GM12878 (cell line): ENCODE measurements around the gene CREB3L1. TPM values are rescaled to one million over a fixed set of nuclear protein-coding genes. Genes with fewer than 3 reads are reported as not detected.

Experiments used
- ATF3 ChIP-seq: IDR thresholded peaks from 2 replicates; pipeline ENCODE4 v1.6.1; 2011; ENCODE audit warnings: low read depth, mild to moderate bottlenecking, low read length, moderate library complexity, borderline replicate concordance; ENCODE audit errors: extremely low read depth
- BCLAF1 ChIP-seq: fragments of 450-650 bp; IDR thresholded peaks from 2 replicates; pipeline ENCODE4 v1.6.1; 2017; ENCODE audit warnings: antibody characterized with exemption, mild to moderate bottlenecking, moderate library complexity
- FOXM1 ChIP-seq: IDR thresholded peaks from 2 replicates; pipeline ENCODE4 v1.6.1; 2012; ENCODE audit warnings: low read depth, mild to moderate bottlenecking, inconsistent platforms, low read length, moderate library complexity
- HDAC2 ChIP-seq: fragments of 200-600 bp; sonication (generic); IDR thresholded peaks from 2 replicates; pipeline ENCODE4 v1.6.1; 2017
- IRF4 ChIP-seq: IDR thresholded peaks from 2 replicates; pipeline ENCODE4 v1.6.1; 2011; ENCODE audit warnings: low read depth, low read length
- MEF2A ChIP-seq: IDR thresholded peaks from 2 replicates; pipeline ENCODE4 v1.6.1; 2011; ENCODE audit warnings: low read depth, mild to moderate bottlenecking, low read length, moderate library complexity; ENCODE audit not compliant: insufficient read depth
- NFYB ChIP-seq: IDR thresholded peaks from 2 replicates; pipeline ENCODE4 v1.6.1; 2011; ENCODE audit warnings: low read depth, mild to moderate bottlenecking, low read length, improper control_type of control experiment, moderate library complexity; ENCODE audit not compliant: insufficient read depth
- POLR2A ChIP-seq: IDR thresholded peaks from 2 replicates; pipeline ENCODE4 v1.6.1; 2011; ENCODE audit warnings: low read depth, mild to moderate bottlenecking, low read length
- SPI1 ChIP-seq: IDR thresholded peaks from 2 replicates; pipeline ENCODE4 v1.6.1; 2011; ENCODE audit warnings: low read depth, mild to moderate bottlenecking, low read length, moderate library complexity, borderline replicate concordance; ENCODE audit not compliant: insufficient read depth
- TCF3 ChIP-seq: IDR thresholded peaks from 2 replicates; pipeline ENCODE4 v1.6.1; 2012; ENCODE audit warnings: low read depth, mild to moderate bottlenecking, low read length, borderline replicate concordance; ENCODE audit not compliant: insufficient read depth
- WRNIP1 ChIP-seq: IDR thresholded peaks from 2 replicates; pipeline ENCODE4 v1.6.1; 2011; ENCODE audit warnings: low read depth, low read length, improper control_type of control experiment, borderline replicate concordance
- ZBTB4 ChIP-seq: fragments of 450-650 bp; formaldehyde crosslinking; IDR thresholded peaks from 2 replicates; pipeline ENCODE4 v1.4.0; 2022; ENCODE audit warnings: mild to moderate bottlenecking, moderate library complexity
- ZNF207 ChIP-seq: fragments of 450-650 bp; IDR thresholded peaks from 2 replicates; pipeline ENCODE4 v1.6.1; 2014; ENCODE audit warnings: antibody characterized with exemption, mild to moderate bottlenecking, borderline replicate concordance
- polyA plus RNA-seq, 11 experiments: library from polyadenylated mRNA; depleted of rRNA in 4 of 11; unstranded in 6 of 11; stranded (reverse) in 5 of 11; fragments of >200 nt; fragmentation: Nextera tagmentation in 4 of 11; fragmentation: Illumina TruSeq in 1 of 11; extraction: Ambion mirVana in 4 of 11; extraction: Trizol in 1 of 11; gene quantifications; 1 replicate in 1 of 11; 2 replicates in 10 of 11; pipeline versions ENCODE4 v1.2.1 to v1.2.3, GENCODE V29; 2011 to 2016; ENCODE audit warnings: inconsistent platforms in 2 of 11, missing spikeins in 2 of 11, low read depth in 1 of 11
- total RNA-seq, 4 experiments: library from RNA; depleted of rRNA in 3 of 4; stranded (reverse); fragments of >200 nt in 3 of 4; fragmentation: Illumina TruSeq in 1 of 4; extraction: Trizol in 1 of 4; gene quantifications; 2 replicates each; pipeline versions ENCODE4 v1.2.1 to v1.2.3, GENCODE V29; 2013 to 2021
- TF ChIP-seq, protein P1 (sequence below): fragments of 450-650 bp; formaldehyde crosslinking; IDR thresholded peaks from 2 replicates; pipeline ENCODE4 v1.5.0; 2022; ENCODE audit warnings: mild to moderate bottlenecking, missing genetic modification characterization

Gene CREB3L1
- total and polyA plus RNA-seq, 10 of the 15 experiments (the other 5 are each of a cell fraction or from before 2014, with no cell fraction given), result 0.03 to 1.4 (median 0.22) TPM

- TF ChIP-seq ATF3, result no peak
- no peak for TF ChIP-seq TCF3
- TF ChIP-seq FOXM1, result no peak
- no peak; the same call in 1 of the 2 replicates for TF ChIP-seq SPI1
- TF ChIP-seq POLR2A, result no peak
- no peak for TF ChIP-seq MEF2A
- no peak for TF ChIP-seq IRF4
- TF ChIP-seq, protein P1, sequence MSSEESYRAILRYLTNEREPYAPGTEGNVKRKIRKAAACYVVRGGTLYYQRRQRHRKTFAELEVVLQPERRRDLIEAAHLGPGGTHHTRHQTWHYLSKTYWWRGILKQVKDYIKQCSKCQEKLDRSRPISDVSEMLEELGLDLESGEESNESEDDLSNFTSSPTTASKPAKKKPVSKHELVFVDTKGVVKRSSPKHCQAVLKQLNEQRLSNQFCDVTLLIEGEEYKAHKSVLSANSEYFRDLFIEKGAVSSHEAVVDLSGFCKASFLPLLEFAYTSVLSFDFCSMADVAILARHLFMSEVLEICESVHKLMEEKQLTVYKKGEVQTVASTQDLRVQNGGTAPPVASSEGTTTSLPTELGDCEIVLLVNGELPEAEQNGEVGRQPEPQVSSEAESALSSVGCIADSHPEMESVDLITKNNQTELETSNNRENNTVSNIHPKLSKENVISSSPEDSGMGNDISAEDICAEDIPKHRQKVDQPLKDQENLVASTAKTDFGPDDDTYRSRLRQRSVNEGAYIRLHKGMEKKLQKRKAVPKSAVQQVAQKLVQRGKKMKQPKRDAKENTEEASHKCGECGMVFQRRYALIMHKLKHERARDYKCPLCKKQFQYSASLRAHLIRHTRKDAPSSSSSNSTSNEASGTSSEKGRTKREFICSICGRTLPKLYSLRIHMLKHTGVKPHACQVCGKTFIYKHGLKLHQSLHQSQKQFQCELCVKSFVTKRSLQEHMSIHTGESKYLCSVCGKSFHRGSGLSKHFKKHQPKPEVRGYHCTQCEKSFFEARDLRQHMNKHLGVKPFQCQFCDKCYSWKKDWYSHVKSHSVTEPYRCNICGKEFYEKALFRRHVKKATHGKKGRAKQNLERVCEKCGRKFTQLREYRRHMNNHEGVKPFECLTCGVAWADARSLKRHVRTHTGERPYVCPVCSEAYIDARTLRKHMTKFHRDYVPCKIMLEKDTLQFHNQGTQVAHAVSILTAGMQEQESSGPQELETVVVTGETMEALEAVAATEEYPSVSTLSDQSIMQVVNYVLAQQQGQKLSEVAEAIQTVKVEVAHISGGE, result no peak
- no peak for TF ChIP-seq BCLAF1
- no peak for TF ChIP-seq ZNF207
- TF ChIP-seq WRNIP1, result no peak
- no peak for TF ChIP-seq ZBTB4 (CRISPR knock-in tag)
- TF ChIP-seq NFYB, result no peak
- no peak for TF ChIP-seq HDAC2
Observed at GRCh38 chr11:46263120-46263519, 14.3 kb upstream of the CREB3L1 start (continued).
